Left forelimb (tissue), 1 donor: ENCODE results near the gene SYT15B.
"Not testable (repeated sequence)": the region's sequence is repeated elsewhere in the genome, so short reads cannot be mapped to it uniquely, and the experiment has no call there.

Experiments used
- DNase-seq: peaks from one replicate; pipeline ENCODE4 v3.0.0-alpha.2; 2018; ENCODE audit warnings: low spot score

The SYT15B gene

DNA sequence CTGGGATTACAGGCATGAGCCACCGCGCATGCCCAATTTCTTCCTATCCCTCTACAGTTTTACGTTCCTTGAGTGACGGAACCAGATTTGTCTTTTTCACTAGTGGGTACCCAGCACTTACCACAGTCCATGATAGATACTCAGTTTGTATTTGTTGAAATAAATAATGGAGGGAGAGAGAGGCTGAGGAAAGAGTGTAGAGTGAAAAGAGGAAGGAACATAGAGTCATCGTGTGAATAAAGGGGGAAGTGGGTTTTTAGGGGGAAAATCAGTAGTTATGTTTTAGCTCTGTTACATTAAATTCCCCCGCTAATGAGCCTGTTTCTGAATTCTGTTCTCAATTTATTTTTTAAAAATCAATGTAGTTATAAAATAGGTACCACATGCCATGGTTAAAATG lies 37.7 kb downstream of the SYT15B start:
- DNase-seq: not testable (repeated sequence)

DNA sequence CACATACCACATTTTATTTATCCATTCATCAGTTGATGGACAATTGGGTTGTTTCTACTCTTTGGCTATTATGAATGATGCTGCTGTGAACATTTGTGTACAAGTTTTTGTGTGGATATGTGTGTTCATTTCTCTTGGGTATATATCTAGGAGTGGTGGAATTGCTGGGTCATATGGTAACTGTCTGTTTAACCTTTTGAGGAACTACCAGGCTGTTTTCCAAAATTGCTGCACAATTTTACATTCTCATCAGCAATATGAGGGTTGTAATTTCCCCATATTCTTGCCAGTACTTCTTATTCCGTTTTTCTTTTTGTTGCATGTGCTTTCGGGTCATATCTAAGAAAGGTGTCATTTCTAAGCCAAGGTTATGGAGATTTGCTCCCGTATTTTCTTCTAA lies 38.3 kb downstream of the SYT15B start:
- not testable (repeated sequence) for DNase-seq

DNA sequence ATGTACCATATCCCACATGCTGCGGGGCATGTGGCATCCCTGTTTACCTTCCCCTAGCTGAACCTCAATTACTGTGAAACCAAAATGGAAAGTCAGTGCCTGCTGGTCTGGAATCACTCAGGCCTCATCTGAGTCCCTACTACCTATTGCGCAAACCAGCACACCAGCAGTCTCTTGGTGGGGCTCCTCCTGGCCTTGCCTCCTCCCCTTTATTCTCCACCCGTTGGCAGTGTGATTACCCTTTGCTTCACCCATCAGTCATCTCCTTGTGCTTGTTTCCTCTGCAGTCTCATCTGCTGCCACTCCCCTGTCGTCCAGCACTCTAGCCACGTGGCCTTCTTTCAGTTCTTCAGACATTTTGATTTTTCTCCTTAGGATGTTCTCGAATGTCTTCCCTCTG lies 39.3 kb downstream of the SYT15B start:
- DNase-seq: not testable (repeated sequence)

DNA sequence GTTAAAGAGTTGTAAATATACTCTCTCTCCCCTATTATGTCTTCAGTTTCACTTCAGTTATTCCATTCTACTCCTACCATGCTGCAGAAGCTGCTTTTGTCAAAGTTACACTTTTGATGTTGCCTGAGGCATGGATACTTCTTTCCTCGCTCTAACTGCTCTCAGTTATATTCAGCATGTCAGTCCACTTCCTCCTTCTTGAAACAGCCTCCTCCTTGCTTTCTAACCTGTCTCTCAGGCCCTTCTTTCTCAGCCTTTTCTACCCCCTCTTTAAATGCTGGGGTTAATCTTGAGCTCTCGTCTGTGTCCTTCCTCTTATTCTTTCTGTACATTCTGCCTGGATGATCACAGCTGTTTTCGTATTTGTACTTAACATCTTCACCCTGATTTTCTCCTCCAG lies 40.0 kb downstream of the SYT15B start:
- DNase-seq: not testable (repeated sequence)

DNA sequence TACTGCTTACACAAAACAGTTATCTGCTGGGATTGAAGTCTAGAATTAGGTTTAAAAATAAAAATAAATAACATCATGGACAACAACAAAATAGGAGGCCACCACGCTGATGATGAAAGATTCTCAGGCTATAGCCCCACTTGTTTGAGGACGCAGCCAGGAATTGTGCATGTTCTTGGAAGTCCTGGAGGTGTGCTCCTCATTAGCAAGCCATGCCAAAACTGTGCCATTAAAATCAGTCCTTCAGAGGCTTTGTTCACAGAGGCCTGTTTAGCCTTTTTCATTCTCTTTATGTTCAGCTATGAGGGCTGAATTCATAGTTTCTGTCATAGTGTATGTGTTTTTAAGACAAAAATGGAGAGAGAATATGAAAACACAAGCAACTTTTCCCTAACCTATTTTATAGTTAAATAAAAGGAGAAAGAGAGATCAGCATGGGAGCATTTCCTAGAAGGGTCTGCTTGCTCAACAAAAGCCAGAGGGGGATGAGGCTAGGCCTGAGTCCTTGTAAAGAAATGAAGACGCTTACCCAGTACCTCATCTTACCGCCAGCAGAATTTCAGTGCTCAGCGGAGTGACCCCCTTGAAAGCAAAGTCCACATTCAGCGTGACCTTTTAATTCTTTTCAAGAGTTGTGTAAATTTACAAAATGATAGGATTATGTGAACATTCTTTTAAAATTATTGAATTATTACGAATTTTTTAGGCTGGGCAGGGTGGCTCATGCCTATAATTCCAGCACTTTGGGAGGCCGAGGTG lies 46.2 kb downstream of the SYT15B start:
- not testable (repeated sequence) for DNase-seq
